HG03066 (cell line): Measurements from ENCODE around the gene DNAJC30.
A peak's percentile ranks its signal among the peaks of the same experiment; 100 is the strongest.
"Not testable (repeated sequence)": the region's sequence is repeated elsewhere in the genome, so short reads cannot be mapped to it uniquely, and the experiment has no call there.

ENCODE experiments used
- ATAC-seq: cut with Tn5 transposase; IDR thresholded peaks from one replicate; pipeline ENCODE4 v1.9.1; 2021; ENCODE audit warnings: low read depth; ENCODE audit not compliant: unreplicated experiment

DNAJC30 gene

GRCh38 chr7:73683056-73683787 lies at the start of gene DNAJC30, which contains the start of gene BUD23:
TSS of gene DNAJC30 (minus strand) at chr7:73683453. CDS start at chr7:73683423, 30 bp downstream.
TSS of gene BUD23 (plus strand) at chr7:73683597. CDS start at chr7:73683626, 29 bp downstream.
- ATAC-seq = peak; percentile 89

- ATAC-seq = no peak
These were observed 49.1 kb upstream of the DNAJC30 start for GRCh38 chr7:73732397-73732796.

- ATAC-seq = no peak
These were observed 47.2 kb upstream of the DNAJC30 start for GRCh38 chr7:73730485-73730884.

GRCh38 chr7:73728551-73728950 lies 45.3 kb upstream of the DNAJC30 start:
- no peak for ATAC-seq

GRCh38 chr7:73727952-73728351 lies 44.7 kb upstream of the DNAJC30 start:
- ATAC-seq = no peak

- ATAC-seq = no peak
These were observed 42.8 kb upstream of the DNAJC30 start for GRCh38 chr7:73726083-73726466.

GRCh38 chr7:73723813-73724212 lies 40.6 kb upstream of the DNAJC30 start:
- ATAC-seq = no peak

- no peak for ATAC-seq
These were observed 39.5 kb upstream of the DNAJC30 start for GRCh38 chr7:73722785-73723184.

- ATAC-seq = not testable (repeated sequence)
These were observed 38.9 kb upstream of the DNAJC30 start for GRCh38 chr7:73722182-73722581.

- ATAC-seq = no peak
These were observed 38.1 kb upstream of the DNAJC30 start for GRCh38 chr7:73721377-73721817.

- ATAC-seq = not testable (repeated sequence)
These were observed 37.2 kb upstream of the DNAJC30 start for GRCh38 chr7:73720443-73720842.

GRCh38 chr7:73719806-73720169 lies 36.5 kb upstream of the DNAJC30 start:
- no peak for ATAC-seq

GRCh38 chr7:73718905-73719805 lies 35.9 kb upstream of the DNAJC30 start, which contains the start of gene STX1A:
TSS of gene STX1A (minus strand) at chr7:73719669. CDS start at chr7:73719631, 38 bp downstream.
- no peak for ATAC-seq

- no peak for ATAC-seq
These were observed 35.2 kb upstream of the DNAJC30 start for GRCh38 chr7:73718438-73718881.

GRCh38 chr7:73717991-73718405 lies 34.7 kb upstream of the DNAJC30 start:
- no peak for ATAC-seq

GRCh38 chr7:73717025-73717807 lies 34.0 kb upstream of the DNAJC30 start:
- ATAC-seq = no peak

- no peak for ATAC-seq
These were observed 33.2 kb upstream of the DNAJC30 start for GRCh38 chr7:73716318-73716890.

- no peak for ATAC-seq
These were observed 32.5 kb upstream of the DNAJC30 start for GRCh38 chr7:73715648-73716317.

GRCh38 chr7:73713319-73713718 lies 30.1 kb upstream of the DNAJC30 start:
- ATAC-seq = not testable (repeated sequence)

- ATAC-seq = no peak
These were observed 29.5 kb upstream of the DNAJC30 start for GRCh38 chr7:73712773-73713172.
